OCI-LY1 (cell line): ENCODE results near the gene R3HCC1L.

ENCODE experiments used
- EZH2 ChIP-seq: fragments of 200-600 bp; sonication (generic), shearing (Covaris generic); IDR thresholded peaks from 2 replicates; pipeline ENCODE4 v1.8.0; 2017; ENCODE audit warnings: borderline replicate concordance, mixed run types, mild to moderate bottlenecking, antibody characterized with exemption, low read length, moderate library complexity, mixed read lengths
- TF ChIP-seq, protein P1 (sequence below): fragments of 200-600 bp; sonication (generic), shearing (Covaris generic); IDR thresholded peaks from 2 replicates; pipeline ENCODE4 v1.5.1; 2017; ENCODE audit warnings: mild to moderate bottlenecking, antibody characterized with exemption, low read length, moderate library complexity, mixed read lengths

DNA sequence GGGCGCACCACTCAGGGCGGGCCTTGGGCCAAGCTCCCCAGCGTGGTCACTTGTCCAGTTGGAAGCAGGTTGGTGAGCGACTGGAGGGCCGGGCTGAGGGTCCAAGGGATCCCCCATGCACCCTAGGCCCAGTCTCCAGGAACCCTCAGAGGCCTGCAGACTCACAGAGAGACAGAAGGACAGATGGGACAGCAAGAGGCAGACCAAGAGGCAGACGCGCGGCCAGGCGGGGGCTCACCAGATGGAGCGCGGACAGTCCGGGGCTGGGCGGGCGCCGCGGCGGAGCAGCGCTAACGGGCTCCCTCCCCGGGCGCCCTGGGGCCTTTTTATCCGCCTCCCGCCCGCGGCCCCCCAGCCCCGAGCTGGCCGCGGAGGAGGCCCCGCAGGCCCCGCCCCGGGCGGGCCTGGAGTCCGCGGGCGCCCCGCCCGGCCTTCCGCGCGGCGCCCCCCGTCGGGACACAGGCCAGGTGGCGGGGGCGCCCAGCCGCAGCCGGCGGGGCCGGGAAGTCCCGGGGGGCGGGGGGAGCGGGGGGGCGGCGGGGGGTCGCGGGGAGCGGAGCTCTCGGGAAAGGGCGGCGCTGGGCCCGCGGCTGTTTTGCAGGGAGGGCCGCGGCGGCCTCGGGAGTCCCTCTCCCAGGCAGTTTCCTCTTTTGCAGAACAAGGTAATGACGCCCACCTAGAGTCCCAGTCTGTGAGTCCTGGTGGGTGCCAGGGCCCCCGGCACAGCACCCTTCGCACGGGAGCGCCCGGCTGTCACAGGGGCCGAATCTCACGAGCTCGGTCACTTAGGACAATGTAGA, 133.6 kb downstream of the R3HCC1L start, which contains the start of gene LOXL4:
- TF ChIP-seq, protein P1, sequence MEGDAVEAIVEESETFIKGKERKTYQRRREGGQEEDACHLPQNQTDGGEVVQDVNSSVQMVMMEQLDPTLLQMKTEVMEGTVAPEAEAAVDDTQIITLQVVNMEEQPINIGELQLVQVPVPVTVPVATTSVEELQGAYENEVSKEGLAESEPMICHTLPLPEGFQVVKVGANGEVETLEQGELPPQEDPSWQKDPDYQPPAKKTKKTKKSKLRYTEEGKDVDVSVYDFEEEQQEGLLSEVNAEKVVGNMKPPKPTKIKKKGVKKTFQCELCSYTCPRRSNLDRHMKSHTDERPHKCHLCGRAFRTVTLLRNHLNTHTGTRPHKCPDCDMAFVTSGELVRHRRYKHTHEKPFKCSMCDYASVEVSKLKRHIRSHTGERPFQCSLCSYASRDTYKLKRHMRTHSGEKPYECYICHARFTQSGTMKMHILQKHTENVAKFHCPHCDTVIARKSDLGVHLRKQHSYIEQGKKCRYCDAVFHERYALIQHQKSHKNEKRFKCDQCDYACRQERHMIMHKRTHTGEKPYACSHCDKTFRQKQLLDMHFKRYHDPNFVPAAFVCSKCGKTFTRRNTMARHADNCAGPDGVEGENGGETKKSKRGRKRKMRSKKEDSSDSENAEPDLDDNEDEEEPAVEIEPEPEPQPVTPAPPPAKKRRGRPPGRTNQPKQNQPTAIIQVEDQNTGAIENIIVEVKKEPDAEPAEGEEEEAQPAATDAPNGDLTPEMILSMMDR: no peak
- TF ChIP-seq EZH2: no peak
